GM21528 (cell line): ENCODE measurements around the gene GNS.

Source experiments
- ATAC-seq: cut with Tn5 transposase; IDR thresholded peaks from one replicate; pipeline ENCODE4 v1.9.1; 2021; ENCODE audit warnings: mild to moderate bottlenecking, moderate library complexity; ENCODE audit not compliant: unreplicated experiment, low FRiP score

GNS gene

GRCh38 chr12:64742416-64742815, 16.8 kb downstream of the GNS start:
- ATAC-seq, result no peak

- ATAC-seq, result no peak
Observed at GRCh38 chr12:64740646-64741045, 18.6 kb downstream of the GNS start.

- no peak for ATAC-seq
Observed at GRCh38 chr12:64739778-64740177, 19.4 kb downstream of the GNS start.

GRCh38 chr12:64737539-64737938, 21.7 kb downstream of the GNS start:
- ATAC-seq, result no peak

GRCh38 chr12:64736771-64737170, 22.4 kb downstream of the GNS start:
- no peak for ATAC-seq

GRCh38 chr12:64735442-64735841, 23.8 kb downstream of the GNS start:
- ATAC-seq, result no peak

- no peak for ATAC-seq
Observed at GRCh38 chr12:64733857-64734256, 25.3 kb downstream of the GNS start.

- no peak for ATAC-seq
Observed at GRCh38 chr12:64731683-64732082, 27.5 kb downstream of the GNS start.

- ATAC-seq, result peak; percentile 9
Observed at GRCh38 chr12:64730588-64730969, 28.6 kb downstream of the GNS start.

- peak; percentile 53 for ATAC-seq
Observed at GRCh38 chr12:64729909-64730587, 29.2 kb downstream of the GNS start.

- ATAC-seq, result no peak
Observed at GRCh38 chr12:64724201-64724745, 34.9 kb downstream of the GNS start.

- ATAC-seq, result no peak
Observed at GRCh38 chr12:64723630-64724029, 35.6 kb downstream of the GNS start.

GRCh38 chr12:64722835-64723234, 36.4 kb downstream of the GNS start:
- no peak for ATAC-seq

- no peak for ATAC-seq
Observed at GRCh38 chr12:64720884-64721283, 38.3 kb downstream of the GNS start.

- no peak for ATAC-seq
Observed at GRCh38 chr12:64718649-64719048, 40.6 kb downstream of the GNS start.

GRCh38 chr12:64716839-64717455, 42.3 kb downstream of the GNS start:
- no peak for ATAC-seq

GRCh38 chr12:64716371-64716770, 42.8 kb downstream of the GNS start:
- no peak for ATAC-seq

GRCh38 chr12:64714551-64714968, 44.6 kb downstream of the GNS start:
- peak; percentile 58 for ATAC-seq

GRCh38 chr12:64713376-64713775, 45.8 kb downstream of the GNS start:
- ATAC-seq, result no peak

GRCh38 chr12:64709429-64709828, 49.8 kb downstream of the GNS start:
- no peak for ATAC-seq

- no peak for ATAC-seq
Observed at GRCh38 chr12:64707926-64708325, 51.3 kb downstream of the GNS start.

- no peak for ATAC-seq
Observed at GRCh38 chr12:64707362-64707761, 51.8 kb downstream of the GNS start.
